OCI-LY1 (cell line): ENCODE results near the gene CCDC194.

ENCODE experiments used
- H2AFZ ChIP-seq: fragments of 200-600 bp; sonication (generic), shearing (Covaris generic); 2 replicates; pipeline ENCODE4 v1.6.0; 2014; ENCODE audit warnings: antibody characterized with exemption, mild to moderate bottlenecking, low read length
- H3F3A ChIP-seq: fragments of 200-600 bp; sonication (generic), shearing (Covaris generic); 2 replicates; pipeline ENCODE4 v1.6.0; 2014; ENCODE audit warnings: mild to moderate bottlenecking, antibody characterized with exemption, low read length, moderate library complexity; ENCODE audit not compliant: insufficient read depth
- H3K27ac ChIP-seq: fragments of 200-600 bp; sonication (generic); 2 replicates; pipeline ENCODE4 v1.5.1; 2014; ENCODE audit warnings: low read length, mixed run types, mild to moderate bottlenecking, low read depth; ENCODE audit not compliant: poor library complexity, severe bottlenecking
- H3K27me3 ChIP-seq: fragments of 200-600 bp; sonication (generic); 2 replicates; pipeline ENCODE4 v1.6.0; 2014; ENCODE audit warnings: antibody characterized with exemption, mild to moderate bottlenecking, low read length, moderate library complexity; ENCODE audit not compliant: insufficient read depth
- H3K36me3 ChIP-seq: fragments of 200-600 bp; sonication (generic); 2 replicates; pipeline ENCODE4 v1.6.1; 2014; ENCODE audit warnings: mild to moderate bottlenecking, antibody characterized with exemption, low read length, moderate library complexity, mixed read lengths; ENCODE audit not compliant: insufficient read depth
- H3K4me1 ChIP-seq: fragments of 200-600 bp; sonication (generic); 2 replicates; pipeline ENCODE4 v1.5.1; 2014; ENCODE audit warnings: mild to moderate bottlenecking, low read length, moderate library complexity; ENCODE audit not compliant: insufficient read depth, severe bottlenecking
- H3K4me2 ChIP-seq: fragments of 200-600 bp; sonication (generic), shearing (Covaris generic); 2 replicates; pipeline ENCODE4 v1.6.1; 2014; ENCODE audit warnings: low read length
- H3K4me3 ChIP-seq: fragments of 200-600 bp; sonication (generic); 2 replicates; pipeline ENCODE4 v1.5.1; 2014; ENCODE audit warnings: low read length, low read depth, mild to moderate bottlenecking, mixed read lengths; ENCODE audit not compliant: poor library complexity, severe bottlenecking
- H3K79me2 ChIP-seq: fragments of 200-600 bp; shearing (Covaris generic); 2 replicates; pipeline ENCODE4 v1.6.1; 2016; ENCODE audit warnings: mixed run types, low read length, mixed read lengths; ENCODE audit not compliant: insufficient read depth
- H3K9ac ChIP-seq: fragments of 200-600 bp; sonication (generic), shearing (Covaris generic); 2 replicates; pipeline ENCODE4 v1.6.1; 2014; ENCODE audit warnings: mild to moderate bottlenecking, low read length, mixed read lengths
- H3K9me2 ChIP-seq: fragments of 200-600 bp; sonication (generic), shearing (Covaris generic); 2 replicates; pipeline ENCODE4 v1.6.1; 2014; ENCODE audit warnings: low read depth, mild to moderate bottlenecking, low read length, mixed read lengths
- H3K9me3 ChIP-seq: fragments of 200-600 bp; shearing (Covaris generic); 2 replicates; pipeline ENCODE4 v1.6.1; 2014; ENCODE audit warnings: low read length, mixed read lengths
- H4K20me1 ChIP-seq: fragments of 200-600 bp; sonication (generic), shearing (Covaris generic); 2 replicates; pipeline ENCODE4 v1.6.0; 2016; ENCODE audit warnings: mild to moderate bottlenecking, low read length; ENCODE audit not compliant: insufficient read depth
- CTCF ChIP-seq: fragments of 200-600 bp; sonication (generic), shearing (Covaris generic); IDR thresholded peaks from 2 replicates; pipeline ENCODE4 v1.5.1; 2017; ENCODE audit warnings: mild to moderate bottlenecking, antibody characterized with exemption, low read length, moderate library complexity, mixed read lengths
- EZH2 ChIP-seq: fragments of 200-600 bp; sonication (generic), shearing (Covaris generic); IDR thresholded peaks from 2 replicates; pipeline ENCODE4 v1.8.0; 2017; ENCODE audit warnings: borderline replicate concordance, mixed run types, mild to moderate bottlenecking, antibody characterized with exemption, low read length, moderate library complexity, mixed read lengths

The CCDC194 gene

GRCh38 chr19:17380426-17381138 is 13.4 kb downstream of the CCDC194 start:
- H3K9me3 ChIP-seq = no peaks in the 10 kb centered on the region; the same call in 1 of the 2 replicates
- TF ChIP-seq CTCF (no peak), EZH2 (no peak)
- H3K4me1 ChIP-seq = peaks cover 19% of the 10 kb centered on the region
- H3K4me2 ChIP-seq = no peak overlapping the region
- H3K79me2 ChIP-seq = no peaks in the 10 kb centered on the region
- H3K27me3 ChIP-seq = no peaks in the 10 kb centered on the region
- no peaks in the 10 kb centered on the region for H3F3A ChIP-seq
- no peak overlapping the region for H2AFZ ChIP-seq
- no peaks in the 10 kb centered on the region; the same call in 1 of the 2 replicates for H3K36me3 ChIP-seq
- no peak overlapping the region for H3K4me3 ChIP-seq
- H3K27ac ChIP-seq = no peak overlapping the region
- H3K9ac ChIP-seq = no peak overlapping the region
- no peaks in the 10 kb centered on the region for H4K20me1 ChIP-seq
- H3K9me2 ChIP-seq = no peaks in the 10 kb centered on the region

GRCh38 chr19:17379221-17379631 is 14.8 kb downstream of the CCDC194 start:
- Histone ChIP-seq H4K20me1 (no peaks in the 10 kb centered on the region), H3K4me2 (no peak overlapping the region)
- TF ChIP-seq EZH2 (no peak), CTCF (no peak)

GRCh38 chr19:17378271-17378670 is 15.7 kb downstream of the CCDC194 start:
- Histone ChIP-seq H3K4me2 (no peak overlapping the region), H2AFZ (no peak overlapping the region), H3K9me2 (no peaks in the 10 kb centered on the region), H3K4me1 (peaks cover 15% of the 10 kb centered on the region), H3K4me3 (no peak overlapping the region), H3K27ac (no peak overlapping the region), H3F3A (no peaks in the 10 kb centered on the region), H3K9me3 (no peaks in the 10 kb centered on the region; the same call in 1 of the 2 replicates), H3K9ac (no peak overlapping the region), H3K79me2 (no peaks in the 10 kb centered on the region), H4K20me1 (no peaks in the 10 kb centered on the region), H3K36me3 (no peaks in the 10 kb centered on the region; the same call in 1 of the 2 replicates), H3K27me3 (no peaks in the 10 kb centered on the region)
- no peak for TF ChIP-seq CTCF

More at GRCh38 chr19:17379221-17379631, 14.8 kb downstream of the CCDC194 start:
- Histone ChIP-seq H2AFZ (no peak overlapping the region), H3K79me2 (no peaks in the 10 kb centered on the region), H3F3A (no peaks in the 10 kb centered on the region), H3K4me3 (no peak overlapping the region), H3K27me3 (no peaks in the 10 kb centered on the region), H3K9ac (no peak overlapping the region), H3K36me3 (no peaks in the 10 kb centered on the region; the same call in 1 of the 2 replicates), H3K9me2 (no peaks in the 10 kb centered on the region), H3K27ac (no peak overlapping the region), H3K4me1 (peaks cover 19% of the 10 kb centered on the region), H3K9me3 (no peaks in the 10 kb centered on the region; the same call in 1 of the 2 replicates)
